Measurements from ENCODE around the gene KCNQ2. TPM values are rescaled to one million over a fixed set of nuclear protein-coding genes. Genes with fewer than 3 reads are reported as not detected.

The KCNQ2 gene
- total RNA-seq, 4 donors from 2014 or later = not detected

DNA sequence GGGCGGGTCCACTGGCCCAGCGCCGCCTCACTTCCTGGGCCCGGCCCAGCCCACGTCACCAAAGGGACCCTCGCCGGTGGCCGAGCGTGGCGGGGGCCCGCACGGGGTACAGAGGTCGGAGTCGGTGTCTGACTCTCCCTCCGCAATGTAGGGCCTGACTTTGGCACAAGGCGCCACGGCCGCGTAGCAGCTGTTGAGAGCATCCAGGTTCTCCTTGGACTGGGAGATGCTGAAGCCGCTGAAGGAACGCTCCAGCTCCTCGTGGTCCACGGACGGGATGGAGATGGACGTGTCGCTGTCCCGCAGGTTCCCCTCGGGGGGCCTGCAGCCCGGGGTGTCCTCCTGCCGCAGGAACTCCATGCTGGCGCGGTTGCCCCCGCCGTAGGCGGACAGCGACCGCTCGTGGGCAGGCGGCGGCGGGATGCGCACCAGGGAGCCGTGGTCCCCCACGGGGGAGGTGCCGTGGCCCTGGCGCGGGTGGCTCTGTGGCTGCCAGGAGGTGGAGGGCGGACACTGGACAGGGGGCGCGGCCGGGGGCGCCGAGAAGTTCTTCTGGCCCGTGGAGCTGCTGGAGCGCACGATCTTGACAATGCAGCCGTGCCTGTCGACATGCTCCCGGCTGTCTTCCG, 65.7 kb downstream of the KCNQ2 start:
- DNase-seq (ENCODE audit: low spot score) = no peak
- TF ChIP-seq, protein P1, sequence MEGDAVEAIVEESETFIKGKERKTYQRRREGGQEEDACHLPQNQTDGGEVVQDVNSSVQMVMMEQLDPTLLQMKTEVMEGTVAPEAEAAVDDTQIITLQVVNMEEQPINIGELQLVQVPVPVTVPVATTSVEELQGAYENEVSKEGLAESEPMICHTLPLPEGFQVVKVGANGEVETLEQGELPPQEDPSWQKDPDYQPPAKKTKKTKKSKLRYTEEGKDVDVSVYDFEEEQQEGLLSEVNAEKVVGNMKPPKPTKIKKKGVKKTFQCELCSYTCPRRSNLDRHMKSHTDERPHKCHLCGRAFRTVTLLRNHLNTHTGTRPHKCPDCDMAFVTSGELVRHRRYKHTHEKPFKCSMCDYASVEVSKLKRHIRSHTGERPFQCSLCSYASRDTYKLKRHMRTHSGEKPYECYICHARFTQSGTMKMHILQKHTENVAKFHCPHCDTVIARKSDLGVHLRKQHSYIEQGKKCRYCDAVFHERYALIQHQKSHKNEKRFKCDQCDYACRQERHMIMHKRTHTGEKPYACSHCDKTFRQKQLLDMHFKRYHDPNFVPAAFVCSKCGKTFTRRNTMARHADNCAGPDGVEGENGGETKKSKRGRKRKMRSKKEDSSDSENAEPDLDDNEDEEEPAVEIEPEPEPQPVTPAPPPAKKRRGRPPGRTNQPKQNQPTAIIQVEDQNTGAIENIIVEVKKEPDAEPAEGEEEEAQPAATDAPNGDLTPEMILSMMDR (IDR thresholded peaks at IDR 0.05) = no peak
- ATAC-seq (ENCODE audit: low FRiP score) = no peak

DNA sequence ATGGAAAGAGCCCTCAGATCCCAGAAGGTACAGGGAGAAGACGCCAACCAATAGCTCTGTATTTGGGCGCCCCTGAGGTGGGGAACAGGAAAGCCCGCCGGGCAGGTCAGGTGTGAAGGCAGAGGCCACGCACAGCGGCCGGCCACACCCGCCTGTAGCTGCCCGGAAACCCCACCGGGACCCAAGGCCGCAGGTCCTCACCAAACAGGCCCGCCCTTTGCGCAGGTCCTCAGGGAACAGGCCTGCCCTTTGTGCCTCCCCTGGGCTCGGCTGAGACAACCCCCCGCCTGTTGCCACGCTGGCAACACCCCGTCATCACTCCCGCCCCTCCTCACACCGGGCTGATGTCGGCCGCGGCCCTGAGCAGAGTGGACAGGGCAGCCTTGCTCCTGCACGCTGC, 66.4 kb downstream of the KCNQ2 start:
- no peak for ATAC-seq (ENCODE audit: low FRiP score)
- TF ChIP-seq, protein P1 (IDR thresholded peaks at IDR 0.05) = no peak
- no peak for DNase-seq (ENCODE audit: low spot score)

DNA sequence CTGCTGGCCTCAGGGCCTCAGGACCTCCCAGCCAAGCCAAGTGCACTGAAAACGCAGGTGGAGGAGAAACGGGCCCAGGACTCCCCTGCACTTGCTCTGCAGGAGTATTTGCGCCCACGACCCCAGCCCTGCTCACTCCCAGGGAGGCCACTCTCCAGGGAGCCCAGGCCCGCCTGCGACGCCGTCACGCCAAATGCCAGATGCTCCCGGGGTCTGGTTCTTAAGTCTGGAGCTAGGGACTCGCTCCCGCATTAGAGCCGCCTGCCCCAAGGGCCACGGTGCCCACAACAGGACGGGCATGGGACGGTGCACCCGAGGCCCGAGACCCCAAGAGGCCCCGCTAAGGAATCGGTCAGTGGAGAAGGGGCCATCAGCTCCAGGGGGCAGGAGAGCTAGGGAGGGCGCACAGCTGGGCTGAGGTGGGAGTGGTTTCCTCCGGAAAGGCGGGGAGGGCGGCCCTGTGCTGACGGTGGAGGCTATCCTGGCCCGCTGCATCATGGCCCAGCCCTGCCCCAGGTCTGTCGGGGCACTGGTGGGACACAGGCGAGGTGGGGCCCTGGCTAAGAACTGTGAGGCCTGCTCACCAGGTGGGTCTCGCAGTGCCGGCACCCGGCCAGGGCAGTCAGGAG, 67.2 kb downstream of the KCNQ2 start:
- TF ChIP-seq, protein P1 (IDR thresholded peaks at IDR 0.05) = no peak
- DNase-seq (ENCODE audit: low spot score) = no peak
- no peak for ATAC-seq (ENCODE audit: low FRiP score)

DNA sequence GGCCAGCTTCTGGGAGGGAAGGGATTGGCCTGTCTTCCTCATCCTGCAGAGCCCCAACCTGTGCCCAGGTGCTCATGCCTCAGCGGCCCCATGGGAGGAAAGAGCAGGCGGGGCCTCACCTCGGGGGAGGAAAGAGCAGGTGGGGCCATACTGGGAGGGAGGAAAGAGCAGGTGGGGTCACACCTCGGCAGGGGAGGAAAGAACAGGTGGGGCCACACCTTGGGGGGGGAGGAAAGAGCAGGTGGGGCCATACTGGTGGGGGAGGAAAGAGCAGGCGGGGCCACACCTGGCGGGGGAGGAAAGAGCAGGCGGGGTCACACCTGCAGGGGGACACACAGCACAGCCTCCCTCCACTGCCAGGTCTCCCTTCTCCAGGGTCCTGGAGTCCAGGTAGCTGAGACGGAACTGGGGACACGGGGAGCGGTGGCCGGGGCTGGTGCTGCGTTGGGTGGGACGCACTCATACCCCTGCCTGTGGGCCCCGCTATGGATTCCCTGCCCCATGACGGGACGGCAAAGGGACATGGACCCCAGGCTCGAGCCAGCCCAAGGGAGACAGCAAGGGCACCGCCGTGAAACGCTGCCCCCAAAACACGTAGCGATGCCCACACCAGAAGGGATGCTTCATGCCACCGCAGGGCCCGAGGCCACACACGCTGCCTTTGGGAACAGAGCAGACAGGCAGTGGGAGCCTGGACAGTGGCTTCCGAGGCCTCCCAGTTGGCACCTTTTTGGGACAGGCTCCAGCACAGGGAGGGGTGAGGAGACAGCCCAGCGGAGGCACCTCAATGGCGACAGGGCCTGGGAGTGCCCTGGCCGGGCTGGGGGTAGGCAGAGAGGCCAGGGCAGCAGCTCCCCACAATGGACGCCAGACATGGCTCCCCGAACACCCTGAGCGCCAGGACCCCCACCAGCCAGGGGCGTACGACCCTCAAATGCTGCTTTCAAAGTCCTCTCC, 68.0 kb downstream of the KCNQ2 start:
- DNase-seq (ENCODE audit: low spot score) (no peak), ATAC-seq (ENCODE audit: low FRiP score) (no peak)

DNA sequence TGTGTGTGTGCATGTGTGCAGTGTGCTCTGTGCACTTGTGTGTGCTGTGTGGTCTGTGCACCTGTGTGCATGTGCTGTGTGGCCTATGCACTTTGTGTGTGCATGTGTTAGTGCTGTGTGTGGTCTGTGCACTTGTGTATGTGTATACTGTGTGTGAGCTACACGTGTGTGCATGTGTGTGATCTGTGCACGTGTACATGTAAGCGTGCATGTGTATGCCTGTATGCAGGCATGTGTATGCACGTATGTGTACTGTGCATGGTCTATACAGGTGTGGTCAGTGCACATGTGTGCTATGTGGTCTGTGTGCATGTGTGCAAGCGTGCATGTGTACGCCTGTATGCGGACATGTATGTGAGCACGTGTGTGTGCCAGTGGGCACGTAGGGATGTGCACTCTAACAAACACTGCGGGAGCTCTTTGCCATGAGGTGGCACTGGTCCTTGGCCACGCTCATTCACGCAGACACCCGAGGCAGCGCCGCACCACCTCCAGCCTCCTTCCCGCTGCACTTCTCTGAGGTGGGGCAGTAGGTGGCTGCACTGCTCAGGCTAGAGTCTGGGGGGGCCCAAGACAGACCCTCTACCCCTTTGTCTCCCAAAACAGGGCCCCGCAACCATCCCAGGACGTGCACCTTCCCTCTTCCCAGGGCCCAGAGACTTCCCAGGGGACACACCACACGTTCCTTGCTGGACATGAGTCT, 68.9 kb downstream of the KCNQ2 start:
- TF ChIP-seq, protein P1 (IDR thresholded peaks at IDR 0.05) = no peak
- no peak for ATAC-seq (ENCODE audit: low FRiP score)
- DNase-seq (ENCODE audit: low spot score) = no peak

More for the DNA sequence above, 68.0 kb downstream of the KCNQ2 start:
- TF ChIP-seq, protein P1 (IDR thresholded peaks at IDR 0.05) = no peak

DNA sequence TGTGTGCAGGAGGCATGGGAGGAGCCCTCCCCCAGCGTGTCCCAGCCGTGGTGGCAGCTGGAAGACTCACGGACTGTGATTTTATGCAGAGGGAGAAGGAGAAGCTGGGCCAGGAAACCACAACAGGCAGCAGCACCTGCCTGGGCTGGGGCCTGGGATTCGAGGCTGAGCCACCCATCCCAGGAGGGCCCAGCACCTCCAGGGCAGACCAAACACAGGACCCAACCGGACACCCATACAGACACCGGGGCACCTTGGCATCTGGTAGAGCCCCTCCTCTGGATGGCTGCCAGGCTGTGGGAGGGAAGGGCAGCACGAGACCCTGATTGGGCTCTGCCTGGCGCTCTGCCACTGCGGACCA, 69.6 kb downstream of the KCNQ2 start:
- TF ChIP-seq, protein P1 (IDR thresholded peaks at IDR 0.05) = no peak
- no peak for ATAC-seq (ENCODE audit: low FRiP score)
- DNase-seq (ENCODE audit: low spot score) = no peak
